Mammary epithelial cell (primary cell): ENCODE measurements around the gene CIRBP.

ENCODE experiments used
- EZH2 ChIP-seq: IDR thresholded peaks from 2 replicates; pipeline ENCODE4 v1.6.1; 2012; ENCODE audit warnings: low read length, inconsistent platforms, borderline replicate concordance
- TF ChIP-seq, protein P1 (sequence below), 2 donors: IDR thresholded peaks in 1 of 2; conservative IDR thresholded peaks in 1 of 2; 2 replicates each; pipeline ENCODE4 v1.5.1; 2011 to 2012; ENCODE audit warnings: inconsistent platforms in 2 of 2, low read length in 2 of 2, mild to moderate bottlenecking in 2 of 2, control low read depth in 1 of 2, low read depth in 1 of 2; ENCODE audit not compliant: insufficient read depth in 1 of 2; ENCODE audit errors: extremely low read depth in 1 of 2

DNA sequence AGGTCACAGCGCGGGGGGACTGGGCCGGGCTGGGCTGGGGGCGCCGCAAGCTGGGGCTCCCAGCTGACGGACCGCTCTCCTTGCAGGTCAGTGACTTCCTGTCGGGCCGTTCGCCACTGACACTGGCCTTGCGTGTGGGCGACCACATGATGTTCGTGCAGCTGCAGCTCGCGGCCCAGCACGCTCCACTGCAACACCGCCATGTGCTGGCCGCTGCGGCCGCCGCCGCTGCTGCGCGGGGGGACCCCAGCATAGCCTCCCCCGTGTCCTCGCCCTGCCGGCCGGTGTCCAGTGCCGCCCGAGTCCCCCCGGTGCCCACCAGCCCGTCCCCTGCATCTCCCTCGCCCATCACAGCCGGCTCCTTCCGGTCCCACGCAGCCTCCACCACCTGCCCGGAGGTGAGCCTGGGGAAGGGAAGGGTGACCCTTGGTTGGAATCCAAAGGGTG is 15.0 kb upstream of the CIRBP start:
- TF ChIP-seq, protein P1, sequence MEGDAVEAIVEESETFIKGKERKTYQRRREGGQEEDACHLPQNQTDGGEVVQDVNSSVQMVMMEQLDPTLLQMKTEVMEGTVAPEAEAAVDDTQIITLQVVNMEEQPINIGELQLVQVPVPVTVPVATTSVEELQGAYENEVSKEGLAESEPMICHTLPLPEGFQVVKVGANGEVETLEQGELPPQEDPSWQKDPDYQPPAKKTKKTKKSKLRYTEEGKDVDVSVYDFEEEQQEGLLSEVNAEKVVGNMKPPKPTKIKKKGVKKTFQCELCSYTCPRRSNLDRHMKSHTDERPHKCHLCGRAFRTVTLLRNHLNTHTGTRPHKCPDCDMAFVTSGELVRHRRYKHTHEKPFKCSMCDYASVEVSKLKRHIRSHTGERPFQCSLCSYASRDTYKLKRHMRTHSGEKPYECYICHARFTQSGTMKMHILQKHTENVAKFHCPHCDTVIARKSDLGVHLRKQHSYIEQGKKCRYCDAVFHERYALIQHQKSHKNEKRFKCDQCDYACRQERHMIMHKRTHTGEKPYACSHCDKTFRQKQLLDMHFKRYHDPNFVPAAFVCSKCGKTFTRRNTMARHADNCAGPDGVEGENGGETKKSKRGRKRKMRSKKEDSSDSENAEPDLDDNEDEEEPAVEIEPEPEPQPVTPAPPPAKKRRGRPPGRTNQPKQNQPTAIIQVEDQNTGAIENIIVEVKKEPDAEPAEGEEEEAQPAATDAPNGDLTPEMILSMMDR (conservative IDR thresholded peaks at IDR 0.05 in 1 of 2, IDR thresholded peaks at IDR 0.05 in 1 of 2; ENCODE audit: extremely low read depth in 1 of 2, insufficient read depth in 1 of 2, low read depth in 1 of 2, low read length in 2 of 2): no peak
- no peak for TF ChIP-seq EZH2
